OCI-LY3 (cell line): Measurements from ENCODE around the gene MTIF3.

Source experiments
- H2AFZ ChIP-seq: fragments of 200-600, 300-600 bp; shearing (Covaris generic); 2 replicates; pipeline ENCODE4 v1.6.0; 2014; ENCODE audit warnings: antibody characterized with exemption, low read depth, low read length
- H3K27ac ChIP-seq: fragments of 200-600, 300-600 bp; sonication (generic); 2 replicates; pipeline ENCODE4 v1.5.1; 2014; ENCODE audit warnings: mild to moderate bottlenecking, low read length, moderate library complexity, mixed read lengths
- H3K27me3 ChIP-seq: fragments of 200-600, 300-600 bp; sonication (generic); 2 replicates; pipeline ENCODE4 v1.6.1; 2014; ENCODE audit warnings: low read depth, low read length, mixed read lengths
- H3K36me3 ChIP-seq: fragments of 200-600, 300-600 bp; sonication (generic); replicated peaks from 2 replicates; pipeline ENCODE3; 2014; ENCODE audit warnings: low read depth, low read length, mixed read lengths
- H3K4me1 ChIP-seq: fragments of 300-600, 200-600 bp; sonication (generic); 2 replicates; pipeline ENCODE4 v1.6.1; 2014; ENCODE audit warnings: low read length, mixed read lengths
- H3K4me2 ChIP-seq: fragments of 200-600, 300-600 bp; sonication (generic); 2 replicates; pipeline ENCODE4 v1.6.1; 2014; ENCODE audit warnings: low read length, mixed read lengths
- H3K4me3 ChIP-seq: fragments of 300-600, 200-600 bp; sonication (generic); 2 replicates; pipeline ENCODE4 v1.5.1; 2014; ENCODE audit warnings: antibody characterized with exemption, mild to moderate bottlenecking, low read length, moderate library complexity
- H3K79me2 ChIP-seq: fragments of 300-600, 200-600 bp; shearing (Covaris generic); 2 replicates; pipeline ENCODE4 v1.6.1; 2014; ENCODE audit warnings: mild to moderate bottlenecking, low read length, mixed read lengths
- H3K9ac ChIP-seq: fragments of 300-600, 200-600 bp; shearing (Covaris generic); 2 replicates; pipeline ENCODE4 v1.6.0; 2014; ENCODE audit warnings: mild to moderate bottlenecking, low read length, moderate library complexity
- H3K9me3 ChIP-seq: fragments of 200-600, 300-600 bp; shearing (Covaris generic); 2 replicates; pipeline ENCODE4 v1.6.1; 2014; ENCODE audit warnings: low read length, mixed read lengths; ENCODE audit not compliant: insufficient read depth
- H4K20me1 ChIP-seq: fragments of 200-600, 300-600 bp; sonication (generic); 2 replicates; pipeline ENCODE4 v1.6.1; 2016; ENCODE audit warnings: low read length, mixed read lengths; ENCODE audit not compliant: insufficient read depth
- CTCF ChIP-seq: fragments of 200-600, 300-600 bp; sonication (generic); IDR thresholded peaks from 2 replicates; pipeline ENCODE4 v1.5.1; 2014; ENCODE audit warnings: antibody characterized with exemption, low read length, low read depth
- EZH2phosphoT487 ChIP-seq: fragments of 200-600 bp; shearing (Covaris generic); IDR thresholded peaks from 2 replicates; pipeline ENCODE4 v1.6.1; 2018; ENCODE audit warnings: antibody characterized with exemption, mixed run types, low read depth

The MTIF3 gene

GRCh38 chr13:27446986-27447583, 3.3 kb downstream of the MTIF3 start:
- Histone ChIP-seq H3K27ac (peak overlapping the region; percentile 92), H3K79me2 (peaks cover 67% of the 10 kb centered on the region), H3K36me3 (peaks cover 28% of the 10 kb centered on the region), H3K4me2 (peak overlapping the region; percentile 95), H3K9me3 (no peaks in the 10 kb centered on the region), H4K20me1 (no peaks in the 10 kb centered on the region), H3K4me3 (peak overlapping the region; percentile 80), H3K9ac (peak overlapping the region; percentile 95), H3K27me3 (no peaks in the 10 kb centered on the region), H3K4me1 (peaks cover 39% of the 10 kb centered on the region), H2AFZ (no peak overlapping the region)
- TF ChIP-seq EZH2phosphoT487 (no peak), CTCF (no peak)

DNA sequence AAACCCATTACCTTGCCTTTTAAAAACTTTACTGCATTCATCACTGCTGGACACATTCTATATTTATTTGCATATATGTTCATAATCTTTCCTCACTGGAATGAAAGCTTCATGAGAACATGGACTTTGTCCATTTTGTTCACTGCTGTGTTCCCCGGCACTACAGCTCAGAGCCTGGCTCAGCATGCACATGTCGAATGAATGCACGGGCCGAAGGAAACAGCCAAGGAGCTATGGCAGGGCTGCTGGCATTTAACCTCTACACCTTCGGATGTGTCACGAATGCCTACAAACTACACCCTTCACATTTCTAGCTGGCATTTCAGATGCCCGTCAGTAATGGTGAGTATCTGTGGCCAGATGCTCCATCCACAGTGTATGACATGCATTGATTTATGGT, 7.6 kb downstream of the MTIF3 start:
- Histone ChIP-seq H3K4me3 (no peak overlapping the region), H3K27me3 (no peaks in the 10 kb centered on the region), H3K27ac (no peak overlapping the region), H3K36me3 (peaks cover 49% of the 10 kb centered on the region), H4K20me1 (no peaks in the 10 kb centered on the region), H3K4me2 (no peak overlapping the region), H3K79me2 (peaks cover 53% of the 10 kb centered on the region), H3K9me3 (no peaks in the 10 kb centered on the region), H3K4me1 (peaks cover 60% of the 10 kb centered on the region), H3K9ac (no peak overlapping the region), H2AFZ (no peak overlapping the region)
- no peak for TF ChIP-seq EZH2phosphoT487
- no peak for TF ChIP-seq CTCF

DNA sequence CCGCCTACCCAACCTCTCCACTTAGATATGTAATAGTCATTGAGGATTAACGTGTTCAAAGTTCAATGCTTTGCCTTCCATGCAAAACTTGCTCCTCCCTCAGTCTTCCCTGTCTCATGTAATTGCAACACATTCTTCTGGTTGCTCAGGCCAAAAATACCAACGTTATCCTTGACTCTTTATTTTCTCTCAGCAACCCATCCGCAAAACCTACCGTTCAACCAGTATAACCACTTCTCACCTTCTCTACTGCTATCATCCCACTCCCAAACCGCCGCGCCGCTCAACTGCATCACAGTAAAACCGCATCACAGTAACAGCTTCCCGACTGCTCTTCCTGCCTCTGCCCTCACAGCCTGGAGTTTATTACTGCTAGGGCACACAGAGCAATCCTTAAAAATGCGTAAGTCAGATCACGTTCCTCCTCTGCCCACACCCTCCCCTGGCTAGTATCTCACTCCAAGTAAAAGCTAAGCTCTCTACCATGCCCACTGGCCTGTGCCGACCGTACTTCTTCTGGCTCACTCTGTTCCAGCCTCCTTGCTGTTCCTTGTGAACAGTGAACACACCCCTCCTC, 8.2 kb downstream of the MTIF3 start:
- H3K4me3 ChIP-seq, result no peak overlapping the region
- H3K27ac ChIP-seq, result peak overlapping the region; percentile 70; the same call in 1 of the 2 replicates

GRCh38 chr13:27440408-27440807, 10.0 kb downstream of the MTIF3 start:
- no peaks in the 10 kb centered on the region for H3K27me3 ChIP-seq
- H3K4me3 ChIP-seq, result no peak overlapping the region
- TF ChIP-seq EZH2phosphoT487 (no peak), CTCF (no peak)
- H3K9me3 ChIP-seq, result no peaks in the 10 kb centered on the region
- no peak overlapping the region for H2AFZ ChIP-seq
- peak overlapping the region; percentile 21; the same call in 1 of the 2 replicates for H3K9ac ChIP-seq
- peaks cover 43% of the 10 kb centered on the region for H3K4me1 ChIP-seq
- peak overlapping the region; percentile 70 for H3K27ac ChIP-seq
- H4K20me1 ChIP-seq, result no peaks in the 10 kb centered on the region
- H3K36me3 ChIP-seq, result peaks cover 66% of the 10 kb centered on the region
- H3K4me2 ChIP-seq, result peak overlapping the region; percentile 23
- H3K79me2 ChIP-seq, result peaks cover 29% of the 10 kb centered on the region

More for the DNA sequence above, 8.2 kb downstream of the MTIF3 start:
- Histone ChIP-seq H3K9ac (no peak overlapping the region), H3K9me3 (no peaks in the 10 kb centered on the region), H2AFZ (no peak overlapping the region), H3K36me3 (peaks cover 55% of the 10 kb centered on the region), H3K79me2 (peaks cover 46% of the 10 kb centered on the region), H3K4me1 (peaks cover 56% of the 10 kb centered on the region), H4K20me1 (no peaks in the 10 kb centered on the region), H3K27me3 (no peaks in the 10 kb centered on the region), H3K4me2 (no peak overlapping the region)
- TF ChIP-seq CTCF (no peak), EZH2phosphoT487 (no peak)
